Chondrocyte (in vitro differentiated cells): Measurements from ENCODE around the gene HECW1. TPM values are rescaled to one million over a fixed set of nuclear protein-coding genes. Genes with fewer than 3 reads are reported as not detected.

Experiments used
- DNase-seq: peaks from one replicate; pipeline ENCODE4 v3.0.0; 2021; ENCODE audit warnings: mixed read lengths, low spot score
- H3K27ac Mint-ChIP-seq: one replicate; pipeline ENCODE4 v1.8.0; 2021; ENCODE audit warnings: mild to moderate bottlenecking, moderate library complexity, mixed read lengths; ENCODE audit not compliant: unreplicated experiment
- H3K27me3 Mint-ChIP-seq: 2 replicates; pipeline ENCODE4 v1.8.0; 2021; ENCODE audit warnings: low read depth, mixed read lengths
- H3K36me3 Mint-ChIP-seq: 2 replicates; pipeline ENCODE4 v1.8.0; 2021; ENCODE audit warnings: low read depth, mixed read lengths
- H3K4me1 Mint-ChIP-seq: 2 replicates; pipeline ENCODE4 v1.8.0; 2021; ENCODE audit warnings: low read depth, mild to moderate bottlenecking, mixed read lengths
- H3K4me3 Mint-ChIP-seq: one replicate; pipeline ENCODE4 v1.8.0; 2021; ENCODE audit warnings: mild to moderate bottlenecking, moderate library complexity, mixed read lengths; ENCODE audit not compliant: unreplicated experiment
- H3K9me3 Mint-ChIP-seq: 2 replicates; pipeline ENCODE4 v1.8.0; 2021; ENCODE audit warnings: low read depth, mixed read lengths
- total RNA-seq: library from RNA; stranded (reverse); gene quantifications from 3 replicates; pipeline ENCODE4 v1.2.1, GENCODE V29; 2021
- TF ChIP-seq, protein P1 (sequence below): fragments of 200-600 bp; sonication (generic); IDR thresholded peaks from 2 replicates; pipeline ENCODE4 v1.5.0; 2021; ENCODE audit warnings: antibody characterized with exemption, mild to moderate bottlenecking, moderate library complexity

HECW1 gene
- total RNA-seq, 1 donor from 2014 or later, result 1.9 TPM

DNA sequence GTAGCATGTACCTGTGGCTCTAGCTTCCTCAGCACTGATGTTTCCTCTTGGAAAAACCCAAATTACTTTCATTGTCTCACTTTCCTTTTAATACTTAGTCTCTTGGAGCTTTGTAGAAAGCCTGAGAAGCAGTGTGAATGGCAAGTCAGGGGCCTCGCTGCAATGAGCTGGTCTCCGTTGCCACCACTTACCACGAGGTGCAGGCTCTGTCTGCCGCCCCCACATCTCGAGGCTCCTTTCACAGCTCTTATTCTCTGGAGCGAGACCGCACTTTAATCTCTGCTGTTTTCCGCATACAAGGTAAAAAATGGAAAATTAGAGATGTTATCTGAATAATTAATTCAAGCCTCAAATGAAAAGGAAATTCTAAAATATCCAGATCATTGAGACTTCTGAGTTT lies 186.2 kb downstream of the HECW1 start:
- H3K4me3 Mint-ChIP-seq, result no peak overlapping the region
- TF ChIP-seq, protein P1, sequence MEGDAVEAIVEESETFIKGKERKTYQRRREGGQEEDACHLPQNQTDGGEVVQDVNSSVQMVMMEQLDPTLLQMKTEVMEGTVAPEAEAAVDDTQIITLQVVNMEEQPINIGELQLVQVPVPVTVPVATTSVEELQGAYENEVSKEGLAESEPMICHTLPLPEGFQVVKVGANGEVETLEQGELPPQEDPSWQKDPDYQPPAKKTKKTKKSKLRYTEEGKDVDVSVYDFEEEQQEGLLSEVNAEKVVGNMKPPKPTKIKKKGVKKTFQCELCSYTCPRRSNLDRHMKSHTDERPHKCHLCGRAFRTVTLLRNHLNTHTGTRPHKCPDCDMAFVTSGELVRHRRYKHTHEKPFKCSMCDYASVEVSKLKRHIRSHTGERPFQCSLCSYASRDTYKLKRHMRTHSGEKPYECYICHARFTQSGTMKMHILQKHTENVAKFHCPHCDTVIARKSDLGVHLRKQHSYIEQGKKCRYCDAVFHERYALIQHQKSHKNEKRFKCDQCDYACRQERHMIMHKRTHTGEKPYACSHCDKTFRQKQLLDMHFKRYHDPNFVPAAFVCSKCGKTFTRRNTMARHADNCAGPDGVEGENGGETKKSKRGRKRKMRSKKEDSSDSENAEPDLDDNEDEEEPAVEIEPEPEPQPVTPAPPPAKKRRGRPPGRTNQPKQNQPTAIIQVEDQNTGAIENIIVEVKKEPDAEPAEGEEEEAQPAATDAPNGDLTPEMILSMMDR, result no peak
- no peak overlapping the region for H3K27ac Mint-ChIP-seq
- no peaks in the 10 kb centered on the region for H3K9me3 Mint-ChIP-seq
- H3K27me3 Mint-ChIP-seq, result peaks cover 12% of the 10 kb centered on the region
- no peaks in the 10 kb centered on the region for H3K36me3 Mint-ChIP-seq
- no peak for DNase-seq
- H3K4me1 Mint-ChIP-seq, result peaks cover 19% of the 10 kb centered on the region

GRCh38 chr7:43300121-43300520 lies 187.7 kb downstream of the HECW1 start:
- no peaks in the 10 kb centered on the region for H3K36me3 Mint-ChIP-seq
- no peak for DNase-seq
- H3K27me3 Mint-ChIP-seq, result peaks cover 12% of the 10 kb centered on the region
- H3K4me3 Mint-ChIP-seq, result no peak overlapping the region
- no peaks in the 10 kb centered on the region for H3K9me3 Mint-ChIP-seq
- TF ChIP-seq, protein P1, result no peak
- H3K27ac Mint-ChIP-seq, result no peak overlapping the region
- H3K4me1 Mint-ChIP-seq, result peaks cover 11% of the 10 kb centered on the region

DNA sequence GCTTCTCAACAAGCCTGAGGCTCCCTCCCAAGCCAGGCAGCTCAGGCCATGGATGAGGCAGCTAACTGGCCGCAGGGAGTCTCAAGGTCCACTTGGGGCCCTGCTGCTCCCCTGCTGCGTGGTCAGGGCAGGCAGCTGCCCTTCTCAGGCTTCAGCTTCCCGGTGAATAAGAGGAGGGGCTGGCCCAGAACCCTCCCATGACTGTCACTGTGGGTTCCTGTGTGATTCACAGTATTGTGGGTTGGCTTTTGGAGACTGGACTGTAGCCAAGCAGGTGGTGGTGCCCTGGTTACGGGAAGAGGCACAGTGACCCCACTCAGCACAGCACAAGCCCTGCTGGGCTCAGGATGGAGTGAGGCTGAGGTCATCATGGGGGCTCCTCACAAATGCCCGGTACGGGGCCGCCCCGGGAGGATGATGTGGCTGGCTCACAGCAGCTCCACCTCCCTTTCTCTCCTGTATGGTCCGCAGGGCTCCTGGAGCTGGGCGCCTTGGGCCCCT lies 189.8 kb downstream of the HECW1 start:
- no peak overlapping the region for H3K27ac Mint-ChIP-seq
- no peaks in the 10 kb centered on the region for H3K9me3 Mint-ChIP-seq
- peaks cover 11% of the 10 kb centered on the region for H3K27me3 Mint-ChIP-seq

DNA sequence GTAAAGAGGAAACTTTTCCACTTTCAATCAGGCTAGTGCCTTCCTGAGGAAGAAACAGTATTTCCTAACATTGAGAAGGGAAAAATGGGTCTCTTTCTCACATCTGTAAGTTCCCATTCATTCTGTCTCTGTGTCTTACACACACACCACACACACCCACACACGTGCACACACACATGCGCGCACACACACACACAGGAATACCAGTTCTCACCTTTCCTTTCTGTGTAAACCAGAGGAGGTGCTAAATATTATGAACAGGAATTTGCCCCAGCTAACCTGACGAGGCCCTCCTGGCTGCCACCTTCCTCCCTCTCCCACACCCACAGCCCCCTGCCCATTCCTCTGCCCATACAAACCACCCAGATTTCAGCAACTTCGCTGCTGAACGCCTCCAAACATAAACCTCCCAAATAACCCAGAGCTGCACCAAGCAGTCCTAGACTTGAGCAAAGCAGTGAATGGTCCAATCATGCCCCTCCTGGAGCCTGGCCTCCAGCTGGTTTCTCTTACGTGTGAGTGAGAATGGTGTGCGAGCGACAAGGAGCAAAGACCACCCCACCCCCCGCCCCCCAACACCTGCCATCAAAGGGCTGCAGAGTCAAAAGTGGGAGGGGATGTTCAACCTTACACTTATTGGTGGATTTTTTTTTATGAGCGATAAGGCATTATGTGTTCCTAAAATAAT lies 190.5 kb downstream of the HECW1 start:
- DNase-seq, result no peak
- Mint-ChIP-seq H3K27ac (no peak overlapping the region), H3K4me3 (peak overlapping the region; percentile 25), H3K36me3 (no peaks in the 10 kb centered on the region), H3K9me3 (no peaks in the 10 kb centered on the region), H3K27me3 (peaks cover 11% of the 10 kb centered on the region), H3K4me1 (peaks cover 11% of the 10 kb centered on the region)
- TF ChIP-seq, protein P1, result no peak

More for the DNA sequence above, 189.8 kb downstream of the HECW1 start:
- DNase-seq, result no peak
- H3K4me1 Mint-ChIP-seq, result peaks cover 11% of the 10 kb centered on the region
- no peaks in the 10 kb centered on the region for H3K36me3 Mint-ChIP-seq
- peak overlapping the region; percentile 25 for H3K4me3 Mint-ChIP-seq
- TF ChIP-seq, protein P1, result no peak

- DNase-seq, result no peak
- Mint-ChIP-seq H3K27ac (no peak overlapping the region), H3K27me3 (peaks cover 8% of the 10 kb centered on the region), H3K9me3 (no peaks in the 10 kb centered on the region), H3K4me1 (peaks cover 11% of the 10 kb centered on the region), H3K36me3 (no peaks in the 10 kb centered on the region), H3K4me3 (no peak overlapping the region)
- TF ChIP-seq, protein P1, result no peak
These were observed 191.3 kb downstream of the HECW1 start for GRCh38 chr7:43303740-43304241.
